H1 (cell line): ENCODE data around the gene C2. TPM values are rescaled to one million over a fixed set of nuclear protein-coding genes. Genes with fewer than 3 reads are reported as not detected.

ENCODE experiments used
- RFX5 ChIP-seq: IDR thresholded peaks from 2 replicates; pipeline ENCODE4 v1.6.1; 2011; ENCODE audit warnings: low read depth, low read length, improper control_type of control experiment, borderline replicate concordance
- polyA plus RNA-seq, 7 experiments: library from polyadenylated mRNA; depleted of rRNA in 3 of 7; stranded (reverse) in 5 of 7; unstranded in 2 of 7; fragments of >200 nt in 5 of 7; fragments of 200-250 nt in 2 of 7; gene quantifications; 1 replicate in 5 of 7; 2 replicates in 1 of 7; 4 replicates in 1 of 7; pipeline versions ENCODE4 v1.2.1 to v1.2.3, GENCODE V29; 2011 to 2013; ENCODE audit warnings: missing spikeins in 2 of 7, mixed read lengths in 2 of 7
- total RNA-seq: library from RNA; stranded (reverse); fragmentation: NEBNext Ultra II Directional; extraction: Animal tissue kit (Norgen Biotek cat#: 25700); gene quantifications from 2 replicates; pipeline ENCODE4 v1.2.1, GENCODE V29; 2021

Gene C2
- total and polyA plus RNA-seq, 2 of the 8 experiments (the other 6 are each of a cell fraction or from before 2014, with no cell fraction given), result 0.26 to 0.38 TPM

- no peak for TF ChIP-seq RFX5
Observed at GRCh38 chr6:31892821-31893220, 34.7 kb upstream of the C2 start (continued).
